GM21360 (cell line): Measurements from ENCODE around the gene JUN.

ENCODE experiments used
- ATAC-seq: cut with Tn5 transposase; IDR thresholded peaks from one replicate; pipeline ENCODE4 v1.9.1; 2021; ENCODE audit warnings: mild to moderate bottlenecking, moderate library complexity; ENCODE audit not compliant: unreplicated experiment

The JUN gene

DNA sequence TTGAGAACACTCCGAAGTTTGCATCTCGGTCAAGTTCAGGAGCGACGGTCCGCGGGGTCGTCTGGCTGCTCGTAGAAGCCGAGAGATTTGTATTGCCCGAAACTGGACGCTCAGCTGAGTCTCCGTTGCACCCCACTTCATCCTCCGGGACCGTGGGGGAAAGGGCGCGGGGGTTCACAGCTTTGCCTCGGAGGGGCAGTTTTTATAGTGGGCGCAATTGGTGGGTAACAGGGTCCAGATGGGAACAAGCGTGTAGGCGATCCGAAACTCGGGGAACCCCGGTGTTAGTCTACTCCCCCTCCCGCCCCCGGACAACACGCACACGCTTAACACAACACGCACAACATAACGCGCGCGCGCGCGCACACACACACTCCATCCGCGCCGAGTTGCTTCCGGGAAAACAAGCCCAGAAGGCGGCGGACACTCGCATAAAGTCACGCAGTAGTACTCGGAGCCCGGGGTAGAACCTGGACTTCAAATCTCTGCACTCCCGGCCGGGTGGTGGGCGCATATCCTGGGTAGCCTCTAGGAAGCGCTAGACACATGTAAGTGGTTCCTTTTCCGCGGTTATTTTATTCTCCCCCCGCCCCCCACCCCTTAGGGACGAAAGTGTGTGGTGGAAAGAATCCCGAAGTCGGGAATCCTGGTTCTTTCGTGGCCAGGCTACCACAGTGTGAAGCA, 1.1 kb upstream of the JUN start:
- ATAC-seq = no peak

DNA sequence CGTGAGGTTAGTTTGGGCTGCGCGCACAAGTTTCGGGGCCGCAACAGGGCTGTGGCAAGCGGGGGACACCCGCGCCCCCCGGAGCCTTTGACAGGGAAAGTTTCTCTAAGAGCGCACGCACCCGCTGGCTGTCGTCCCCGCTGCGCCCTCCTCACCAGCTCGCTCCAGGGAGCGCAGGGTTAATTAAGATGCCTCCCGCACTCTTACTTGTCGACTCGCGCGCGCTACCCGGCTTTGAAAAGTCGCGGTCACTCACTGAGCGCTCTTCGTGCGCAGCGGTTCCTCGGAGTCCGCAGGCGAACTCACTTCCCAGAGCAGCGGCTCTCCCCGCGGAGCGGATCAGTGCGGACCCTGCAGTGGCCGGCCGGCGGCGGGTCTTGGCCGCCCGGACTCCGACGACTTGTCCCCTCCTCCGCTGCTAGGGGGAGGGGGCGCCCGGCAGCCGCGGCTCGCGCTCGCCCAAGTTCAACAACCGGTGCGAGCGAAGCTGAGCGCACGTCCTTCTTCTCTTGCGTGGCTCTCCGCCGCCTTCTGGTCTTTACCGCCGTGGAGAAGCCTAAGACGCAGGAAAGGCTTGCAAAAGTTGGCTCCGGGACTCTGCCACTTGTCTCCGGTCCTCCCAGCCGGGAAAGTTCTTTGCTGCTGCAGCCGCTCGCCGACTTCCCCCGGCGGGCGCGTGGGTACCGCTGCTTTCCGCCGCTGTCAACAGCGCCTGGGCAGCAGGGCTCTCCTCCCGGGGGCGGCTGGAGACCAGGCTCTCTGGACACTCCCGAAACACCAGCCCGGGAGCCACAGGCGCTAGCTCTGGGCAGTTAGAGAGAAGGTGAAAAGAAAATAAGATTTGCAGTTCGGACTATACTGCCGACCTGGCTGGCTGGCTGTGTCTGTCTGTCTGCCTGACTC, 506 bp downstream of the JUN start:
- ATAC-seq = peak; percentile 12

DNA sequence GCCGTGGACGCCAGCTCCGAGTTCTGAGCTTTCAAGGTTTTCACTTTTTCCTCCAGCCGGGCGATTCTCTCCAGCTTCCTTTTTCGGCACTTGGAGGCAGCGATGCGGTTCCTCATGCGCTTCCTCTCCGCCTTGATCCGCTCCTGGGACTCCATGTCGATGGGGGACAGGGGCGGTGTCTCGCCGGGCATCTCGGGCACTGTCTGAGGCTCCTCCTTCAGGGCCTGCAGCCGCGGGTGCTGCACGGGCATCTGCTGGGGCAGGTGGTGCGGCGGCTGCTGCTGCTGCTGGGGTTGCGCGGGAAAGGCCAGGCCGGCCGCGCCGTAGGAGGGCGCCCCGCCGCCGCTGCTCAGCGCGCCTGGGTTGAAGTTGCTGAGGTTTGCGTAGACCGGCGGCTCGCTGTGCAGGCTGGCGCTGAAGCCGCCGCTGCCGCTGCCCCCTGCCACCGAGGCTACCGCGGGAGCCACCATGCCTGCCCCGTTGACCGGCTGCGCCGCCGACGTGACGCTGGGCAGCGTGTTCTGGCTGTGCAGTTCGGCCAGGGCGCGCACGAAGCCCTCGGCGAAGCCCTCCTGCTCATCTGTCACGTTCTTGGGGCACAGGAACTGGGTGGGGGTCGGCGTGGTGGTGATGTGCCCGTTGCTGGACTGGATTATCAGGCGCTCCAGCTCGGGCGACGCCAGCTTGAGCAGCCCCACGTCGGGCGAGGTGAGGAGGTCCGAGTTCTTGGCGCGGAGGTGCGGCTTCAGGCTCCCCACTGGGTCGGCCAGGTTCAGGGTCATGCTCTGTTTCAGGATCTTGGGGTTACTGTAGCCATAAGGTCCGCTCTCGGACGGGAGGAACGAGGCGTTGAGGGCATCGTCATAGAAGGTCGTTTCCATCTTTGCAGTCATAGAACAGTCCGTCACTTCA, 1.4 kb downstream of the JUN start:
- ATAC-seq = no peak

DNA sequence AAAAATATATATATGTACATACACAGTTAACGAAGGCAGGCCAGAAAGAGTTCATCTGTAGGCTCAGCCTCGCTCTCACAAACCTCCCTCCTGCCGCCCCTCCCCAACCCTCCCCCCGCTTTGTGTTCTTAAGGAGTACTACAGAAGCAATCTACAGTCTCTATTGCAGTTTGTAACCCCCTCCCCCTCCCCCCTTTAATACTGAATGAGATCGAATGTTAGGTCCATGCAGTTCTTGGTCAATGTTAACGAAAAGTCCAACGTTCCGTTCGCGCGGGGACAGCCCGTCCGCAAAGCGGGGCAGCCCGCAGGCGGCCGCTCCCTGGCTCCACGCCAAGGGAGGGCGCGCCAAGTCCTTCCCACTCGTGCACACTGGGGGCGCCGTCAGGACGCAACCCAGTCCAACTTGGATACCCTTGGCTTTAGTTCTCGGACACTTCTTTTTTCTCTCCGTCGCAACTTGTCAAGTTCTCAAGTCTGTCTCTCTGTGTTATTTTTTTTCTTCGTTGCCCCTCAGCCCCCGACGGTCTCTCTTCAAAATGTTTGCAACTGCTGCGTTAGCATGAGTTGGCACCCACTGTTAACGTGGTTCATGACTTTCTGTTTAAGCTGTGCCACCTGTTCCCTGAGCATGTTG, 2.2 kb downstream of the JUN start:
- no peak for ATAC-seq

DNA sequence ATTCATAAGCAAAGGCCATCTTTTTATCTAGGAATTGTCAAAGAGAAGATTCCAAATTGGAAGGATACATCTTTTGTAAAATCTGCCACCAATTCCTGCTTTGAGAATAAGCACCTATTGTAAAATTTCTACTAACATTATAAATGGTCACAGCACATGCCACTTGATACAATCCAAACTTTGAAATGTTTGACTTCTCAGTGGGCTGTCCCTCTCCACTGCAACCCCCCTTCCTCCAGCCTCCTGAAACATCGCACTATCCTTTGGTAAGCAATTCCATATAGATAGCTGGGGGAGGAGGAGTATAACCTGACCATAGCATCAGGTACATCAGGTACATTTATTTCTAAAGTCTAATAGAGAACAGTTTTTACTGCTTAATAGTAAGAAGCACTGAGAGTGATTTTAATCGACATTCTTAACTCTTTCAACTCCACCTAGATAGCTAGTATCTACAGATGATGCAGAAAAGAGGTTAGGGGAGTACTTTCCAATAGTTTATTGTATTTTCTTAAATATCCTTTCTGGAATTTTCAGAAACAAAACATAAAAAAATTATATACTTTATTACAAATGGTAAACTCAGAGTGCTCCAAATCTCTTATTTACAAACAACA, 2.9 kb downstream of the JUN start:
- no peak for ATAC-seq

DNA sequence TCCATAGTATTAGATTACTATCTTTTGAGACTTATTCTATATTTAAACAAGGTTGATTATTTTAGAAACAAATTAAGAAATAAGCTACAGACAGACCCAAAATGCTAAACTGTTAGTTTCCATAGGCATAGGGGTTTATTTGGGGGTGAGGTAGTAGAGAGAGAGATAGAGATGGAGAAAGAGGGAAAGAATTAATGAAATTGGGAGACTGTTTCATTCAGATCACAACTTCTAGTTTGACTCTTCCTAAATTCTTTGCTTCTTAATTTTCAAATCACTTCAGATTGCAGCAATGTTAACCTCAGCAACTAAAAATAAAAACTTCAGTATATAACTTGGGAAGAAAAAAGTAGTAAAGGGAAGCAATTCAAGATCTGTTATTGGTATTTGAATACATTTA, 3.4 kb downstream of the JUN start:
- ATAC-seq = no peak

DNA sequence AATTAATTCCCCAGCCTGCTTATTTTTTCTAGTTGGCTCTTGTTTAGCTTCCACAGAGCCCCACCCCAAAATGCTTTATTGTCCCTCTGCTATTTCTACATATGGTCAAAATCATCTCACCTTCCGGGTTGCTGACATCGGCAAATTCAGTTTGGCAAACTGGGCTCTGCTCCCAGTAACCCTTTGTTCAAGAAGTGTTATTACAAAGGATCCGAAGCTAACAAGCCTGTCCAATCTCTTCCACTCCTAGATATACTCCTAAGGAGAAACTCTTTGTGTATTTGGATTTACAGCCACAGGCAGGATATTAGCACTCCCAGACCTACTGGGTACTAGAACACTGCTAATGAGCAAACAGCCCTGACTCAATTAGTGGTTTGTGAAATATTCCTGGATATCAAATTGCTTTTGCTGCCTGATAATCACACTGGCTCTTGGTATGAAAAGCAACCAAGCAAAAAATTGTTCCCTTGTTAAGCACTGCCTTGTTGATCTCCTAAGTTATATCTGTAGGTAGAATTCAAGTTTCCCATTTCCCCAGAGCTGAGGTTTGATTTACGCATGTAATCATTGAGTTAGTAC, 4.0 kb downstream of the JUN start:
- no peak for ATAC-seq

DNA sequence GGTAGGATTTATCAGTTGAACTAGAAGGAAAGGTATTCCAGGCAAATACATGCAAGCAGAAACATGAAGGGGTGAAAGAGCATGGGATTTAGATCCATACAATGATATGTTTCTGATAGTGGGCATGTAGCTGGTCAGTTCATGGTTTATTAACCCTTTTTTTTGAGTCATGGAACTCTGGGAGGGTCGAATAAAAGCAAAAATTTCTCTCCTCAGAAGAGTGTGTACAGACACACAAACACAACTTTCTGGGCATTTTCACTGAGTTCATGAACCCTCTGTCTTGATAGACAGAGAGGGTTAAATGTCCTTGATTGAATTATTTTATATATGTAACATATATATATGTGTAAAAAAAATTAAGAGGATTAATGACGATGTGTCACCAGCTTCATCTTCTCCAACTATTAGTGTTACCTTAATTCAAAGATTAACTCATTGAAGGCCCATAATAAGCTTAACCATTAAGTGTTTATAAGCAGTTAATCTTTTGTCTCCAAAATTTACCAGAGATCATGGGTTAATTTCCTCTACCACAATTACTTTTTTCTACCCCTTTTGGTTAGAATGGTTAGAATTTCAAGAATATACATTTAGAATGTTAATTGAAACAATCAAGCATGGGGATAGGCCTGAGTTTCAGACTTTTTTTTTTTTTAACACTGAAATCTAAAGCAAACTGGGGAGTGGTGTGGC, 4.6 kb downstream of the JUN start:
- ATAC-seq = no peak

DNA sequence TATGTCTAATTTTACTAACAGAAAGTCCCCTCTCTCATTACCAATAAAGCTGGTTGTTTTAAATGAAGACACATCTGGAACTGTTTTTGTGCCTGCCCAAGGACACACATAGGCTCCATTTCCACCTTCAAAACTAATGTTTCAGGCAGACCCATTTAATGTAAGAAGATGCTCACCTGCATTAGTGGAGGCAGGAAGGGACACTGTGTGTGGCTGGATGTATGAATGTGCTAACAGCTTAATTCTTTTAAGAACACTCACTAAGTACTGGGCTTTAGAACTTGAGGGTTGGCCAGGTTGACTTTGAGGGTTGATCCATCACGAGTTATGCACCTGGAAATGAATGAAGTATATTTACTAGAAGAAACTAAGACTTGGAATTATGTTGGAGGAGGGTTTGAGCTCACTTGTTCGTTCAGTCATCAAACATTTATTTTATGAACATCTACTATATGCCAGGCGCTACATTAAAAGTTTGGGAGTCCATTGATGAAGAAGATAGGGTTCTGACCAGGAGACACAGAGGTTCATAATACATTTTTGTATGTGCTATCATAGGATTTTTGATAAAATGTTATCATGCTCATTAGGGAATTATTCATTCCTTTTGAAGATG, 5.4 kb downstream of the JUN start:
- no peak for ATAC-seq

DNA sequence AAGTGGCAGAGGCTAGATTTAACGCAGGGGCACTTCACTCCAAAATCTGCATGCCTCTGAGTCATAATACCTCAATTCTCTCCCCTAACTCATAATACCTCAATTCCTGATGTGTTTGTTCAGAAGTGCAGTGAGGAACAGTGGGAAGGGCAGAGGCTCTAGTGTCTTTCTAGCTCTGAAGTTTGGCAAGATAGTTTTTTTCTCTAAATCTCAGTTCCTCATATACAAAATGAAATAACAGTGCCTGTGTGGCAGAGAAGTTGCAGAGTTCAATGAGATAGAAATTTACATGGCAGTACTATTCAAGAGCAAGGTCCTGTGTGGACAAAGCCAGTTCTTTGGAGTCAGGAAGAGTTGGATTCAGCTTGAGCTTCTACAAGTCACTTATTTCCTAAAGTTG, 9.8 kb downstream of the JUN start:
- ATAC-seq = no peak

DNA sequence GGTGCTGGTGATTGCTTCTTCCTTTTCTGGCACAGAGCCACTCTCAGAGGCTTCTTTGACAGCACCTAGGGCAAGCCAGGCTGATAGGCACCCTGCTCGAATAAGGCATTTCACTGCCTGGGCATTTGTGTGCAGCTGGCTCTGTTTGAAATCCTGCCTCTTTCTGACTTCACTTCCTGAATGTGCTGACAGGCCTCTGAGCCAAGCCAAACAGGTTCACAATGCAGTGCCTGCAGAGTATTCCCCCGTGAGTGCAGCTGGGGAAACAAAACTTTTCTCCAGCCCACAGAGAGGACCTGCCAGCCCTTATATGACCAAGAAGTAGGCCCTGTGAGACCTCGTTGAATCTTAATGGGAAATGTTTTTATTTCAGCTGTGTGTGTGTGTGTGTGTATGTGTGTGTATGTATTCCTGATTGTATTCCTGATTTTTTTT, 10.4 kb downstream of the JUN start:
- ATAC-seq = peak; percentile 76

DNA sequence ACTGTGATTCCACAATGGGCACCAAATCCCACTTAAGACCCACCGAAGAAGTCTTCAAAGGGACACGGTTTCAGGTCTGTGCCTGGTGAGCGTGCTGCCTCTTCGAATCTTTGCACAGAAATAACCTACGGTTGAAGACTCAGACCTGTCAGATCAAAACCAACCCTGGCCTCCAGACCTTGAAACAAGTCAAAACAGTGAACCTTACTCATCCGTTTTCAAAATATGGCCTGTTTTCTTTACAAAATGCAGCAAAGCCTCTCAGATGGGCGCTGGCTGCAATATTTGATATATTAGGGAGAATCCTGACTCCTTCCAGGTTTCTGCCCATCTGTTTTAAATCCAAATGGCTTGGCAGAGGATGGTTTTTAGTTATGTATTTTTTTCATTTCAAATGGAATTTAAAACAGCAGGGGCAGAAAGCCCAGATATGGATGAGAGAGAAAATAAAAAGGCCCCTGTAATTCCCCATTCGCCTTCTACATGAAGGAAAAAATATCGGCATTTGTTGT, 14.0 kb downstream of the JUN start:
- ATAC-seq = no peak

DNA sequence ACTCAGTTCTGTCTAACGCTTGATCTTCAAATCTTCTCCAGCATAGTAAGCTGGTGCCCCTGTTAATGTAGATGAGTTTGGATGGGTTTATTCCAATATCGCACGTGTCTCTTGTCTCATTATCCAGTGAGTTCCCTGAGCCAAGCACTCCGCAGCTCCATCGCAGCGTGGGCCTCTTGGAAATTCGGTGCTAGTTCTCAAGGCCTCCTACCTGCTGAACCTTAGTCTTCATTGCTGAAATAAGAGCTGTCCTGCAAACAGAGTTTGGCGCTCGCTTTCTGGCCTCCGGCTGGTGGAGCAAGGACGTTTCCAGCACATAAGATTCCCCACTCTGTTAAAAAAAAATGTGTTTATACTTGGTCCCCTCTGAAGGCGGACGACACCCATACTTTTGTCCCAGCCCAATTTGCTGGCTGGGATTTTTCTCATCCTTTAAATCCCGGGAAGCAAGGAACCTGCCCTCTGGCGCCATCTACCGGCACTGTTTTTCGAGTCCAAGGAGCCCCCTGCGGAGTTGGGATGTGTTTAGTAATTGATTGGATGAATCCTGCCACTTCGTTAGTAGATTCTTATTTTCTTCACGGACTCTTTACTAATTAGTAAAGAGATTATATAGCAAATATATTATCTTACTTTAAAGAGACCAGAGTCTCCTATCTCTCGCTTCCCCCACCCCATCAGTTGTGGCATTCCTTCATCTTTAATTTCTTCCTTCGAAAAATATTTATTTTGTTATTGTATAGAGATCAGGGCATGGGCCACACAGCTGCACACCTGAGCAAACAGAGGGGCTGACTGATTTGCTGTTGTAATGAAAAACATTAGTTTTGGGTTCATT, 14.7 kb downstream of the JUN start:
- ATAC-seq = no peak

DNA sequence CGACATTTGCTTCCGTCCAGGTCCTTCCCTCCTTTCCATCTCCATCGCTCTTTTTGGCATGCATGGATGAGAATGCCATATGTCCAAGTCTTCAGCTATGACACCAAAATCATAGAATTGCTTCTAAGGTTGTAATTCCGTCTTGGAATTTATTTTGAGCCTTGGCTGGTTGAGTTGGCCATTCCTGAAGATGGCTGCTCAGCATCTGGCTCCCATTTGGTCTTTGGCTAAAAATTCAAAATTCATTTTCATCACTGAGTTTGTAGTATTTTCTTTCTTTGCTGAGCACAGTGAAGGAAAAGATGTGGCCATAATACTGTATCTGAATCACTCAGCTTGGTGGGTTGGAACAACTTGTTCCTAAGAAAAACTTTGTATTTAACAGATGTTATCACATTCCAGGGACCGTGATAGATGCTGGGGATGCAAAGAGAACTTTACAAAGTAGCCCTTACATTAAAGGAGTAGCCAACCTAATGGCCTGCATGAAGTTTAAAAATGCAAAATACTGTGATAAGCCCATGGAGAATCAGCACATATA, 15.6 kb downstream of the JUN start:
- ATAC-seq = no peak

DNA sequence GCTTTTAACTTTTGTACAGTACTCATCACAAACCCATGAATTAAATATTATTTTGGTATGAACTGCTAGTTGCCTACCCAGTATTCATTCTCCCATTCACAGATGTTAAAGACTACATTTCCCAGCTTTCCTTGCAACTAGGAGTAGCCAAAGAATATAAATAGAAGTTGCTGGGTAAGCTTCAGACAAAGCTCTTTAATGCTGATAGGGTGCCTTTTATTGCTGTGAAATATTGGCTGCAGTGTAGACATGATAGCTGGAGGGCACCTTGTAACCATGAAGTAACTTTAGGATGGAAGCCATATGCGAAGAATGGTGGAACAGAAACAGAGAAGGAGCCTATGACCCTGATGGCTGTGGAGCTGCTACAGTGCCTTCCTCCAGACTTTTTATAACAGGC, 16.7 kb downstream of the JUN start:
- ATAC-seq = no peak

DNA sequence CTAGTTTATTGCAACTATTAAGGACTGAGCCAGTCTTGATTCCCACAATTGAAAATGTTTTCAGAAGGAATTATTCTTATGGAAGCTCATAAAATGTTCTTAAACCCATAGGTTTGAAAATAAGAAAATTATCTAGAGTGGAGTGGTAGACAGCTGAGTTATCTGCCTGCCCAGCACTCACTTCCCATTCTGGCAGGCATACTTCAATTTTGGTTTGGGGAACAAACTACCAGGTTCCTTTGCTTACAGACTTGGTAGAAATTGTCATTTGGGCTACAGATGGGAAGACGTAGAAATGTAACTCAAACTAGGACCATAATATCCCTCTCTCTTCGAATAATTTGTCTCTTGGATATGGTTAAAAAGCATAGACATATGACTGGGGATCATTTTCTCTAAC, 18.4 kb downstream of the JUN start:
- ATAC-seq = no peak

DNA sequence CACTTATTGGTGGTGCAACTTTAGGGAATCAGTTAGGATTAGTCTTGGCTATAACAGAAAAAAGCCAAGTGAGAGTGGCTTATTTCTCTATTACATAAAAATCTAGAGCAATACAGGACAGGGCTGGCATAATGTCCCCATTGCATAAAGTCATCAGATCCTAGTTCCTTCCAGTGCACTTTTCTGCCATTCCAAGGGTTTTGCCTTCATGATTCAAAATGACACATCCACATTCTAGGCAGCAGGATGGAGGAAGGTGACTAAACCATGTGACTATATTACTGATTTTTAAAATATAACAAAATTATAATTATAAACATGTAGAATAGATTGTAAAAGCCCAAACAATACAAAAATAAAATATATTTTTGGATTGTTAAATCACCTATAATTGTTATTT, 18.8 kb downstream of the JUN start:
- no peak for ATAC-seq
